ENCODE measurements around the gene LMX1A. TPM values are rescaled to one million over a fixed set of nuclear protein-coding genes. Genes with fewer than 3 reads are reported as not detected.

LMX1A gene
- total RNA-seq, 1 experiment from 2014 or later = not detected

GRCh38 chr1:165395901-165396300, 39.4 kb upstream of the LMX1A start:
- no peaks in the 10 kb centered on the region for H3K9me3 ChIP-seq (ENCODE audit: control insufficient read depth, insufficient read depth, low read depth, low read length)
- peaks cover 4% of the 10 kb centered on the region; the same call in 1 of the 2 replicates for H3K4me1 ChIP-seq (ENCODE audit: control insufficient read depth, insufficient read depth, low read length)
- no peaks in the 10 kb centered on the region for H3K36me3 ChIP-seq (ENCODE audit: control insufficient read depth, insufficient read depth, low read length)
- TF ChIP-seq, protein P1, sequence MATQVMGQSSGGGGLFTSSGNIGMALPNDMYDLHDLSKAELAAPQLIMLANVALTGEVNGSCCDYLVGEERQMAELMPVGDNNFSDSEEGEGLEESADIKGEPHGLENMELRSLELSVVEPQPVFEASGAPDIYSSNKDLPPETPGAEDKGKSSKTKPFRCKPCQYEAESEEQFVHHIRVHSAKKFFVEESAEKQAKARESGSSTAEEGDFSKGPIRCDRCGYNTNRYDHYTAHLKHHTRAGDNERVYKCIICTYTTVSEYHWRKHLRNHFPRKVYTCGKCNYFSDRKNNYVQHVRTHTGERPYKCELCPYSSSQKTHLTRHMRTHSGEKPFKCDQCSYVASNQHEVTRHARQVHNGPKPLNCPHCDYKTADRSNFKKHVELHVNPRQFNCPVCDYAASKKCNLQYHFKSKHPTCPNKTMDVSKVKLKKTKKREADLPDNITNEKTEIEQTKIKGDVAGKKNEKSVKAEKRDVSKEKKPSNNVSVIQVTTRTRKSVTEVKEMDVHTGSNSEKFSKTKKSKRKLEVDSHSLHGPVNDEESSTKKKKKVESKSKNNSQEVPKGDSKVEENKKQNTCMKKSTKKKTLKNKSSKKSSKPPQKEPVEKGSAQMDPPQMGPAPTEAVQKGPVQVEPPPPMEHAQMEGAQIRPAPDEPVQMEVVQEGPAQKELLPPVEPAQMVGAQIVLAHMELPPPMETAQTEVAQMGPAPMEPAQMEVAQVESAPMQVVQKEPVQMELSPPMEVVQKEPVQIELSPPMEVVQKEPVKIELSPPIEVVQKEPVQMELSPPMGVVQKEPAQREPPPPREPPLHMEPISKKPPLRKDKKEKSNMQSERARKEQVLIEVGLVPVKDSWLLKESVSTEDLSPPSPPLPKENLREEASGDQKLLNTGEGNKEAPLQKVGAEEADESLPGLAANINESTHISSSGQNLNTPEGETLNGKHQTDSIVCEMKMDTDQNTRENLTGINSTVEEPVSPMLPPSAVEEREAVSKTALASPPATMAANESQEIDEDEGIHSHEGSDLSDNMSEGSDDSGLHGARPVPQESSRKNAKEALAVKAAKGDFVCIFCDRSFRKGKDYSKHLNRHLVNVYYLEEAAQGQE (IDR thresholded peaks at IDR 0.05; ENCODE audit: insufficient read depth in 1 of 2, low read depth in 2 of 2, low read length in 1 of 2) = no peak
- TF ChIP-seq POLR2AphosphoS5 (IDR thresholded peaks at IDR 0.05; ENCODE audit: low read depth, low read length) (no peak), SIN3A (IDR thresholded peaks at IDR 0.05; ENCODE audit: borderline replicate concordance, insufficient read depth, low read depth, low read length) (no peak), TCF7L2 (IDR thresholded peaks at IDR 0.05; ENCODE audit: low read depth, low read length) (no peak), CTCF (IDR thresholded peaks at IDR 0.05) (no peak)
- BruUV-seq (replicated peaks) = no TSS peak
- intact Hi-C loops (cut with micrococcal nuclease; ENCODE audit: unreplicated experiment) (no loop called here), in situ Hi-C loops (cut with HindIII; ENCODE audit: low pct_unique_long_range_greater_than_20kb, low sequenced_read_pairs) (no loop called here)
- H3K4me3 ChIP-seq (ENCODE audit: low read depth in 2 of 2, low read length in 2 of 2) = no peak overlapping the region
- no peak for DNase-seq (ENCODE audit: low read depth, low spot score)
- no peak for ATAC-seq
- ChIA-PET CTCF (no interaction called here), POLR2A (no interaction called here)
- no peak overlapping the region for H3K27ac ChIP-seq (ENCODE audit: low read length)
- 0 out of 2 replicates have a peak, but pooled peaks cover 3% of the 10 kb centered on the region for H3K27me3 ChIP-seq (ENCODE audit: control insufficient read depth, insufficient read depth, low read length)

DNA sequence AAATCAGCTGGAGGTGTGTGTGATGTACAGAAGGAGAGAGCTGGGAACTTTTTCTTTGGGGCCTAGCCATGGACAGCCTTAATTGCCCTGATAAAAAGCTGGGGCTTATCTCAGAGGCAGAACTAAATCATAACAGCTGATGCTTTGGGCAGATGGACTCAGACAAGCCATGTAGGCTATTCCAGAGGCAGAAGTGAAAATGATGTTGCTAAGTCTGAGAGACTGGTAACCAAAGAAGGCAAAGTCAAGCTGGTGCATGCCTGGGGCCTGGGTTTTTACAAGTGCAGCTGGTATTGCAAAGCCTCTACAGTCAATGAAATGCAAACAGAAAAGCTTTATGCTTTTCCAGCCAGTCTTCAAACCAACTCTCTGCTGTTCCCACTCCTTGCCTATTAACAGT, 39.0 kb upstream of the LMX1A start:
- in situ Hi-C loops (cut with HindIII; ENCODE audit: low pct_unique_long_range_greater_than_20kb, low sequenced_read_pairs) = no loop called here
- BruUV-seq (replicated peaks) = no TSS peak
- CTCF ChIA-PET = no interaction called here

More for the DNA sequence above, 39.0 kb upstream of the LMX1A start:
- POLR2A ChIA-PET = no interaction called here
- intact Hi-C loops (cut with micrococcal nuclease; ENCODE audit: unreplicated experiment) = no loop called here
- Histone ChIP-seq H3K36me3 (ENCODE audit: control insufficient read depth, insufficient read depth, low read length) (no peaks in the 10 kb centered on the region), H3K27ac (ENCODE audit: low read length) (no peak overlapping the region), H3K4me1 (ENCODE audit: control insufficient read depth, insufficient read depth, low read length) (peaks cover 4% of the 10 kb centered on the region; the same call in 1 of the 2 replicates), H3K4me3 (ENCODE audit: low read depth in 2 of 2, low read length in 2 of 2) (no peak overlapping the region), H3K9me3 (ENCODE audit: control insufficient read depth, insufficient read depth, low read depth, low read length) (no peaks in the 10 kb centered on the region), H3K27me3 (ENCODE audit: control insufficient read depth, insufficient read depth, low read length) (0 out of 2 replicates have a peak, but pooled peaks cover 3% of the 10 kb centered on the region)
- ATAC-seq (no peak), DNase-seq (ENCODE audit: low read depth, low spot score) (no peak)
- TF ChIP-seq, protein P1 (IDR thresholded peaks at IDR 0.05; ENCODE audit: insufficient read depth in 1 of 2, low read depth in 2 of 2, low read length in 1 of 2) = no peak
- TF ChIP-seq CTCF (IDR thresholded peaks at IDR 0.05) = no peak
- TF ChIP-seq POLR2AphosphoS5 (IDR thresholded peaks at IDR 0.05; ENCODE audit: low read depth, low read length) = no peak
- no peak for TF ChIP-seq SIN3A (IDR thresholded peaks at IDR 0.05; ENCODE audit: borderline replicate concordance, insufficient read depth, low read depth, low read length)
- no peak for TF ChIP-seq TCF7L2 (IDR thresholded peaks at IDR 0.05; ENCODE audit: low read depth, low read length)

Measured in Panc1 (cell line).